ENCODE measurements around the gene RAP2A. TPM values are rescaled to one million over a fixed set of nuclear protein-coding genes. Genes with fewer than 3 reads are reported as not detected.

The RAP2A gene
- total and polyA plus RNA-seq, 10 of the 15 experiments (the other 5 are each of a cell fraction or from before 2014, with no cell fraction given): 3.5 to 35.1 (median 14.9) TPM

GRCh38 chr13:97502181-97502580, 68.2 kb downstream of the RAP2A start:
- FAIRE-seq (no peak), ATAC-seq (no peak), DNase-seq (ENCODE audit: low read depth, low spot score) (no peak)
- ChIA-PET CTCF (no interaction called here), RAD21 (ENCODE audit: unreplicated experiment) (no interaction called here), POLR2A (no interaction called here), SMC1A (ENCODE audit: uncharacterized antibody, unreplicated experiment) (interaction anchor here (1.4 kb wide), 1 partner anchor 19 kb away, joined by 4 read pairs; no protein-coding TSS in a partner anchor)
- no peaks in the 10 kb centered on the region for H3K4me1 ChIP-seq (ENCODE audit: control insufficient read depth, insufficient read depth, low read length)
- H3K9ac ChIP-seq (ENCODE audit: control insufficient read depth, insufficient read depth, low read length): no peak overlapping the region
- H3K4me3 ChIP-seq: no peak overlapping the region
- H3K27ac ChIP-seq (ENCODE audit: control insufficient read depth, insufficient read depth): no peak overlapping the region
- no peak for TF ChIP-seq NR2C2 (IDR thresholded peaks at IDR 0.05; ENCODE audit: borderline replicate concordance, control insufficient read depth, insufficient read length, low read depth)
- TF ChIP-seq, protein P1, sequence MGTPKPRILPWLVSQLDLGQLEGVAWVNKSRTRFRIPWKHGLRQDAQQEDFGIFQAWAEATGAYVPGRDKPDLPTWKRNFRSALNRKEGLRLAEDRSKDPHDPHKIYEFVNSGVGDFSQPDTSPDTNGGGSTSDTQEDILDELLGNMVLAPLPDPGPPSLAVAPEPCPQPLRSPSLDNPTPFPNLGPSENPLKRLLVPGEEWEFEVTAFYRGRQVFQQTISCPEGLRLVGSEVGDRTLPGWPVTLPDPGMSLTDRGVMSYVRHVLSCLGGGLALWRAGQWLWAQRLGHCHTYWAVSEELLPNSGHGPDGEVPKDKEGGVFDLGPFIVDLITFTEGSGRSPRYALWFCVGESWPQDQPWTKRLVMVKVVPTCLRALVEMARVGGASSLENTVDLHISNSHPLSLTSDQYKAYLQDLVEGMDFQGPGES (IDR thresholded peaks at IDR 0.05): no peak
- no peak for TF ChIP-seq E4F1 (IDR thresholded peaks at IDR 0.05; ENCODE audit: borderline replicate concordance, partially characterized antibody)
- TF ChIP-seq, protein P2, sequence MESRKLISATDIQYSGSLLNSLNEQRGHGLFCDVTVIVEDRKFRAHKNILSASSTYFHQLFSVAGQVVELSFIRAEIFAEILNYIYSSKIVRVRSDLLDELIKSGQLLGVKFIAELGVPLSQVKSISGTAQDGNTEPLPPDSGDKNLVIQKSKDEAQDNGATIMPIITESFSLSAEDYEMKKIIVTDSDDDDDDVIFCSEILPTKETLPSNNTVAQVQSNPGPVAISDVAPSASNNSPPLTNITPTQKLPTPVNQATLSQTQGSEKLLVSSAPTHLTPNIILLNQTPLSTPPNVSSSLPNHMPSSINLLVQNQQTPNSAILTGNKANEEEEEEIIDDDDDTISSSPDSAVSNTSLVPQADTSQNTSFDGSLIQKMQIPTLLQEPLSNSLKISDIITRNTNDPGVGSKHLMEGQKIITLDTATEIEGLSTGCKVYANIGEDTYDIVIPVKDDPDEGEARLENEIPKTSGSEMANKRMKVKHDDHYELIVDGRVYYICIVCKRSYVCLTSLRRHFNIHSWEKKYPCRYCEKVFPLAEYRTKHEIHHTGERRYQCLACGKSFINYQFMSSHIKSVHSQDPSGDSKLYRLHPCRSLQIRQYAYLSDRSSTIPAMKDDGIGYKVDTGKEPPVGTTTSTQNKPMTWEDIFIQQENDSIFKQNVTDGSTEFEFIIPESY (IDR thresholded peaks at IDR 0.05): no peak
- TF ChIP-seq WRNIP1 (IDR thresholded peaks at IDR 0.05; ENCODE audit: borderline replicate concordance, low read depth, low read length): no peak
- no peak for TF ChIP-seq ZNF622 (IDR thresholded peaks at IDR 0.05)
- no peak for TF ChIP-seq KLF5 (IDR thresholded peaks at IDR 0.05; ENCODE audit: partially characterized antibody)
- no peak for TF ChIP-seq CBX5 (IDR thresholded peaks at IDR 0.05; ENCODE audit: low read depth)
- TF ChIP-seq ZNF274 (IDR thresholded peaks at IDR 0.05; ENCODE audit: insufficient read depth, insufficient read length): no peak
- no peak for TF ChIP-seq YY1 (IDR thresholded peaks at IDR 0.05; ENCODE audit: low read depth, low read length)
- H4K20me1 ChIP-seq (ENCODE audit: control insufficient read depth, insufficient read depth): no peaks in the 10 kb centered on the region
- H2AFZ ChIP-seq (ENCODE audit: control insufficient read depth, low read depth, low read length): no peak overlapping the region
- H3K4me2 ChIP-seq (ENCODE audit: control insufficient read depth, insufficient read depth): no peak overlapping the region
- 17% methylated on average over 4 of the region's 4 CpGs for WGBS (ENCODE audit: insufficient coverage, insufficient replicate concordance, low lambda C conversion rate, missing lambda C conversion rate)
- no peaks in the 10 kb centered on the region for H3K27me3 ChIP-seq (replicated peaks in 1 of 2; ENCODE audit: control insufficient read depth in 2 of 2, insufficient read depth in 2 of 2, low read length in 1 of 2)
- in situ Hi-C loops (cut with MboI) (no loop called here), intact Hi-C loops (cut with micrococcal nuclease; ENCODE audit: unreplicated experiment) (no loop called here)
- H3K79me2 ChIP-seq (ENCODE audit: control insufficient read depth, insufficient read depth, low read length): no peaks in the 10 kb centered on the region
- H3K36me3 ChIP-seq (ENCODE audit: control insufficient read depth in 2 of 2, insufficient read depth in 2 of 2, low read length in 1 of 2): no peaks in the 10 kb centered on the region
- H3K9me3 ChIP-seq (replicated peaks; ENCODE audit: control insufficient read depth, insufficient read depth, low read length): no peaks in the 10 kb centered on the region
- no TSS peak for BruUV-seq (replicated peaks)
